Activated CD4-positive, alpha-beta T cell treated with anti-CD3 and anti-CD28 coated beads for 4 hours (primary cell): Measurements from ENCODE around the gene AMIGO2.

ENCODE experiments used
- DNase-seq, 2 donors: peaks; one replicate each; pipeline ENCODE4 v3.0.0-alpha.2; 2020

AMIGO2 gene

DNA sequence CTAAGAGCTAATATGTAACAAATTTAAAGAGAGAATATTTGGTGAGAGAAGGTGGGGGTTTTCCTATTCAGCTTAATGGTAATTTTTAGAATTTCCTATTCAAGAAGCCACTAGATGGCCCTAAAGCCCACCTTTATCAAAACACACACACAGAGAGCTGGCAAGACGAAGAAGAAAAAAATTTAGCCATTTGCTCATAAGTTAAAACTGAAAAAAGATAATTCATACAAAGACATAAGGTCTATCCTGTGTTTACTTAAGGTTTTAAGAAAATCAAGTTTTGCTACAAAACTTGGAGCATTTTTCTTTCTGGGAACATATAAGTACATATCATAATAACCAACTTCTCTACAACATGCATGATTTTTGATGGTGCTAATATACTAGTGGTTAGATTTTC lies 47.1 kb downstream of the AMIGO2 start:
- DNase-seq = peak; percentile 21 to 36

DNA sequence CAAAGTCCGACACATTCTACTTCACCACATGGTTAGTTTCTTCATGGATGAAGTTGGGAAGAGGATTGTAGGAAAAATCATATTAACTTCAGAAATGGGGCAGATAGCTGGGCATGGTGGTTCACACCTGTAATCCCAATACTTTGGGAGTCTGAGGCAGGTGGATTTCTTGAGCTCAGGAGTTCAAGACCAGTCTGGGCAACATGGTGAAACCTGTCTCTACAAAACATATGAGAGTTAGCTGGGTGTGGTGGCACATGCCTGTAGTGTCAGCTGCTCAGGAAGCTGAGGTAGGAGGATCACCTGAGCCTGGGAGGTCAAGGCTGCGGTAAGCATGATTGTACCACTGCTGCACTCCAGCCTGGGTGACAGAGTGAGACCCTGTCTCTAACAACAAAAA lies 49.9 kb downstream of the AMIGO2 start:
- no peak for DNase-seq

DNA sequence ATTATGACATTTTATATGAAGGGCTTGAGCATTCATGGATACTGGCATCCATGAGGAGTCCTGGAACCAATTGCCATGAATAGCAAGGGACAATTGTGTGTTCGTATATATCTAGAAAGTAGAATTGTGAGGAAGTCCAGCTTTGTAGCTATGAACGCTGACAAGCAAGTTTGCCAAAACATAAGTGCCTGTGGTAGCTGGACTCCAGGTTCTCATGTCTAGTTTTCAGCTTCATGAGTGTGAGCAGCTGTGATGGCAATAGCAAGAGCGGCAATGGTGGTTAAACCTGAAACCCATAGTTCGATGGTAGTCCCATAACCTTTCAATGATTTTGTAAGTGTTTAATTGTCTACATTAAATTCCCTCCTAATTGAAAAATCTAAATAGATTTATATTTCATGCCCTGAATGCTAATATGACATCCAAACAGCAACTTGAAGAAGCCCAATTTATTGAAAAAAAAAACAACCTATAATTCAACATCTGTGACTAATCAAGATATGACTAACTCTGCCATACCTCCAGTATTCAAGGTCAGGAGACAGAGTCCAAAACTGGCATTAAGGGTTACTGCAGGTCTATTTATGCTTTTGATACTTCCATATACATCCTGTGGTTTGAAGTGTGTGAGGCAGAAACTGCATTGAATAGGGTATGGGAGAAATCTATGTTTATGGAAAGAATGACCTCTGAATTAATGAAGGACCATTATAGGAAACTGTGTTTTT lies 50.6 kb downstream of the AMIGO2 start:
- DNase-seq = no peak

DNA sequence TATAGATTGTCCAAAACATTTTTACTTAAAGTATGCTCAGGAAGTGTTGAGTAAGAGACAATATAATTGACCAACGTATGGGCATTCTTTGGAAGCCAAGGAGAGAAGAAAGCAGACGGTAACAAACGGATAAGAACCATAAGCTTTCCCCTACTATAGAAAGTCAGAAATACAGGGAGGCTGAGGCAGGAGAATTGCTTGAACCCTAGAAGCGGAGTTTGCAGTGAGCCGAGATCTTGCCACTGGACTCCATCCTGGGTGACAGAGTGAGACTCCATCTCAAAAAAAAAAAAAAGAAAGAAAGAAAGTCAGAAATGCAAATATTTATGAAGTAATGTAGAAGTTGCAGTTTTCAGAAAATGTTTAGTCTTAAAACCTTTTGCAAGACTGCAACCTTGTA lies 51.6 kb downstream of the AMIGO2 start:
- DNase-seq = no peak
